HPDE6-E6E7 (cell line): Measurements from ENCODE around the gene NUBPL.

Experiments used
- DNase-seq: peaks from one replicate; pipeline ENCODE4 v3.0.0; 2011; ENCODE audit warnings: missing footprints; ENCODE audit errors: extremely low spot score

The NUBPL gene

GRCh38 chr14:31561155-31561846 is at the start of gene NUBPL:
TSS of gene NUBPL (plus strand) at chr14:31561404. CDS start at chr14:31561440, 36 bp downstream.
- DNase-seq: peak; percentile 94

GRCh38 chr14:31527087-31527486 is 34.1 kb upstream of the NUBPL start:
- DNase-seq: no peak

GRCh38 chr14:31527546-31527945 is 33.7 kb upstream of the NUBPL start:
- DNase-seq: no peak

GRCh38 chr14:31529053-31529452 is 32.2 kb upstream of the NUBPL start:
- DNase-seq: no peak

GRCh38 chr14:31530136-31530535 is 31.1 kb upstream of the NUBPL start:
- DNase-seq: no peak

- DNase-seq: no peak
Measured at GRCh38 chr14:31536201-31536960, 24.8 kb upstream of the NUBPL start.

GRCh38 chr14:31541702-31542101 is 19.5 kb upstream of the NUBPL start:
- DNase-seq: no peak

- no peak for DNase-seq
Measured at GRCh38 chr14:31543969-31544799, 17.0 kb upstream of the NUBPL start.

GRCh38 chr14:31544816-31545215 is 16.4 kb upstream of the NUBPL start:
- no peak for DNase-seq

GRCh38 chr14:31545328-31545727 is 15.9 kb upstream of the NUBPL start:
- DNase-seq: no peak

GRCh38 chr14:31549817-31550216 is 11.4 kb upstream of the NUBPL start:
- no peak for DNase-seq

GRCh38 chr14:31550589-31550988 is 10.6 kb upstream of the NUBPL start:
- DNase-seq: no peak

- DNase-seq: no peak
Measured at GRCh38 chr14:31556191-31556590, 5.0 kb upstream of the NUBPL start.

- DNase-seq: no peak
Measured at GRCh38 chr14:31559939-31560338, 1.3 kb upstream of the NUBPL start.

GRCh38 chr14:31560759-31561154 is 447 bp upstream of the NUBPL start:
- no peak for DNase-seq

- DNase-seq: no peak
Measured at GRCh38 chr14:31564194-31564593, 3.0 kb downstream of the NUBPL start.

- no peak for DNase-seq
Measured at GRCh38 chr14:31566456-31566855, 5.3 kb downstream of the NUBPL start.

GRCh38 chr14:31567655-31568054 is 6.5 kb downstream of the NUBPL start:
- DNase-seq: no peak

GRCh38 chr14:31568161-31568560 is 7.0 kb downstream of the NUBPL start:
- DNase-seq: no peak

GRCh38 chr14:31568671-31569070 is 7.5 kb downstream of the NUBPL start:
- DNase-seq: no peak

- DNase-seq: no peak
Measured at GRCh38 chr14:31572955-31573354, 11.8 kb downstream of the NUBPL start.

GRCh38 chr14:31576949-31577348 is 15.7 kb downstream of the NUBPL start:
- DNase-seq: no peak
